A673 (cell line): ENCODE data around the gene IL22RA1.

Experiments
- CTCF ChIP-seq: fragments of 300-800, 200-600 bp; sonication (generic); conservative IDR thresholded peaks from 2 replicates; pipeline ENCODE4 v1.5.1; 2017; ENCODE audit warnings: low read depth, mild to moderate bottlenecking, antibody characterized with exemption, low read length, moderate library complexity, mixed read lengths
- EZH2 ChIP-seq: fragments of 200-600 bp; sonication (generic); IDR thresholded peaks from 2 replicates; pipeline ENCODE4 v1.6.1; 2017; ENCODE audit warnings: borderline replicate concordance, low read depth, mild to moderate bottlenecking, mixed read lengths, antibody characterized with exemption, low read length; ENCODE audit not compliant: poor library complexity, severe bottlenecking

GRCh38 chr1:24142546-24143534, at the start of gene IL22RA1:
- TF ChIP-seq CTCF, result no peak
- no peak for TF ChIP-seq EZH2
